ENCODE measurements around the gene EEF1AKMT2. TPM values are rescaled to one million over a fixed set of nuclear protein-coding genes. Genes with fewer than 3 reads are reported as not detected.
A peak's percentile ranks its signal among the peaks of the same experiment; 100 is the strongest.

EEF1AKMT2 gene
- total and polyA plus RNA-seq, 9 donors = 19.9 to 29.6 (median 25.0) TPM

- peak; percentile 77 for DNase-seq
- Histone ChIP-seq H3K27ac (ENCODE audit: low read length) (peak overlapping the region; percentile 59), H3K4me3 (ENCODE audit: low read length) (no peak overlapping the region), H3K36me3 (ENCODE audit: control insufficient read depth, insufficient read depth, low read length) (peaks cover 7% of the 10 kb centered on the region), H3K4me1 (ENCODE audit: control insufficient read depth, insufficient read depth, low read length) (peaks cover 21% of the 10 kb centered on the region), H3K27me3 (ENCODE audit: control insufficient read depth, insufficient read depth, low read length) (no peaks in the 10 kb centered on the region), H3K9me3 (replicated peaks; ENCODE audit: control insufficient read depth, low read depth, low read length) (no peaks in the 10 kb centered on the region)
- 57% methylated on average over 1 of the region's 3 CpGs for WGBS (ENCODE audit: insufficient coverage)
Measured at GRCh38 chr10:124745673-124746072, 46.0 kb downstream of the EEF1AKMT2 start.

GRCh38 chr10:124745252-124745651 lies 46.4 kb downstream of the EEF1AKMT2 start:
- Histone ChIP-seq H3K9me3 (replicated peaks; ENCODE audit: control insufficient read depth, low read depth, low read length) (no peaks in the 10 kb centered on the region), H3K27me3 (ENCODE audit: control insufficient read depth, insufficient read depth, low read length) (no peaks in the 10 kb centered on the region), H3K36me3 (ENCODE audit: control insufficient read depth, insufficient read depth, low read length) (peaks cover 5% of the 10 kb centered on the region), H3K27ac (ENCODE audit: low read length) (peak overlapping the region; percentile 59), H3K4me3 (ENCODE audit: low read length) (no peak overlapping the region), H3K4me1 (ENCODE audit: control insufficient read depth, insufficient read depth, low read length) (peaks cover 26% of the 10 kb centered on the region)
- 40% methylated on average over 1 of the region's 4 CpGs for WGBS (ENCODE audit: insufficient coverage)
- DNase-seq = no peak

GRCh38 chr10:124744102-124745050 lies 47.3 kb downstream of the EEF1AKMT2 start, which contains the start of gene FAM53B:
Gene FAM53B, minus strand, starts transcription at chr10:124744378. Its CDS starts 37,665 bp downstream, at chr10:124706713.
- peaks cover 2% of the 10 kb centered on the region for H3K36me3 ChIP-seq (ENCODE audit: control insufficient read depth, insufficient read depth, low read length)
- DNase-seq = peak; percentile 95
- H3K27ac ChIP-seq (ENCODE audit: low read length) = peak within 1 kb of the TSS; percentile 86
- under 1% methylated on average over 80 of the region's 100 CpGs for WGBS (ENCODE audit: insufficient coverage)
- H3K4me3 ChIP-seq (ENCODE audit: low read length) = peak within 1 kb of the TSS; percentile 81
- peaks cover 34% of the 10 kb centered on the region for H3K4me1 ChIP-seq (ENCODE audit: control insufficient read depth, insufficient read depth, low read length)
- H3K27me3 ChIP-seq (ENCODE audit: control insufficient read depth, insufficient read depth, low read length) = no peaks in the 10 kb centered on the region
- H3K9me3 ChIP-seq (replicated peaks; ENCODE audit: control insufficient read depth, low read depth, low read length) = no peaks in the 10 kb centered on the region

- peaks cover 42% of the 10 kb centered on the region for H3K4me1 ChIP-seq (ENCODE audit: control insufficient read depth, insufficient read depth, low read length)
- whole genome bisulfite sequencing (ENCODE audit: insufficient coverage) = 0% methylated on average over 98 of the region's 101 CpGs
- H3K27me3 ChIP-seq (ENCODE audit: control insufficient read depth, insufficient read depth, low read length) = no peaks in the 10 kb centered on the region
- H3K9me3 ChIP-seq (replicated peaks; ENCODE audit: control insufficient read depth, low read depth, low read length) = no peaks in the 10 kb centered on the region
- peaks cover 2% of the 10 kb centered on the region for H3K36me3 ChIP-seq (ENCODE audit: control insufficient read depth, insufficient read depth, low read length)
- peak; percentile 59 for DNase-seq
- peak overlapping the region; percentile 86 for H3K27ac ChIP-seq (ENCODE audit: low read length)
- peak overlapping the region; percentile 81 for H3K4me3 ChIP-seq (ENCODE audit: low read length)
Measured at GRCh38 chr10:124743191-124744101, 48.2 kb downstream of the EEF1AKMT2 start.

GRCh38 chr10:124742413-124743190 lies 49.1 kb downstream of the EEF1AKMT2 start:
- peaks cover 51% of the 10 kb centered on the region for H3K4me1 ChIP-seq (ENCODE audit: control insufficient read depth, insufficient read depth, low read length)
- DNase-seq = peak; percentile 68

GRCh38 chr10:124741922-124742412 lies 49.7 kb downstream of the EEF1AKMT2 start:
- DNase-seq = no peak
- peak overlapping the region; percentile 86 for H3K27ac ChIP-seq (ENCODE audit: low read length)
- H3K9me3 ChIP-seq (replicated peaks; ENCODE audit: control insufficient read depth, low read depth, low read length) = no peaks in the 10 kb centered on the region
- 38% methylated on average over 7 of the region's 9 CpGs for WGBS (ENCODE audit: insufficient coverage)
- H3K36me3 ChIP-seq (ENCODE audit: control insufficient read depth, insufficient read depth, low read length) = no peaks in the 10 kb centered on the region
- H3K4me3 ChIP-seq (ENCODE audit: low read length) = peak overlapping the region; percentile 81
- H3K4me1 ChIP-seq (ENCODE audit: control insufficient read depth, insufficient read depth, low read length) = peaks cover 57% of the 10 kb centered on the region
- no peaks in the 10 kb centered on the region for H3K27me3 ChIP-seq (ENCODE audit: control insufficient read depth, insufficient read depth, low read length)

More at GRCh38 chr10:124742413-124743190, 49.1 kb downstream of the EEF1AKMT2 start:
- Histone ChIP-seq H3K27me3 (ENCODE audit: control insufficient read depth, insufficient read depth, low read length) (no peaks in the 10 kb centered on the region), H3K4me3 (ENCODE audit: low read length) (peak overlapping the region; percentile 81), H3K27ac (ENCODE audit: low read length) (peak overlapping the region; percentile 86), H3K9me3 (replicated peaks; ENCODE audit: control insufficient read depth, low read depth, low read length) (no peaks in the 10 kb centered on the region), H3K36me3 (ENCODE audit: control insufficient read depth, insufficient read depth, low read length) (no peaks in the 10 kb centered on the region)
- WGBS (ENCODE audit: insufficient coverage) = 1% methylated on average over 21 of the region's 42 CpGs

GRCh38 chr10:124741281-124741921 lies 50.3 kb downstream of the EEF1AKMT2 start:
- Histone ChIP-seq H3K27me3 (ENCODE audit: control insufficient read depth, insufficient read depth, low read length) (no peaks in the 10 kb centered on the region), H3K36me3 (ENCODE audit: control insufficient read depth, insufficient read depth, low read length) (no peaks in the 10 kb centered on the region), H3K4me1 (ENCODE audit: control insufficient read depth, insufficient read depth, low read length) (peaks cover 63% of the 10 kb centered on the region), H3K9me3 (replicated peaks; ENCODE audit: control insufficient read depth, low read depth, low read length) (no peaks in the 10 kb centered on the region), H3K4me3 (ENCODE audit: low read length) (no peak overlapping the region), H3K27ac (ENCODE audit: low read length) (peak overlapping the region; percentile 86)
- DNase-seq = peak; percentile 96
- WGBS (ENCODE audit: insufficient coverage) = no CpG with 5 or more reads among the region's 13 CpGs

GRCh38 chr10:124740369-124741280 lies 51.1 kb downstream of the EEF1AKMT2 start:
- no peak overlapping the region for H3K4me3 ChIP-seq (ENCODE audit: low read length)
- H3K4me1 ChIP-seq (ENCODE audit: control insufficient read depth, insufficient read depth, low read length) = peaks cover 70% of the 10 kb centered on the region
- H3K27ac ChIP-seq (ENCODE audit: low read length) = peak overlapping the region; percentile 86
- H3K27me3 ChIP-seq (ENCODE audit: control insufficient read depth, insufficient read depth, low read length) = no peaks in the 10 kb centered on the region
- WGBS (ENCODE audit: insufficient coverage) = 3% methylated on average over 7 of the region's 18 CpGs
- DNase-seq = peak; percentile 96
- H3K36me3 ChIP-seq (ENCODE audit: control insufficient read depth, insufficient read depth, low read length) = no peaks in the 10 kb centered on the region
- no peaks in the 10 kb centered on the region for H3K9me3 ChIP-seq (replicated peaks; ENCODE audit: control insufficient read depth, low read depth, low read length)

All from muscle of leg (tissue), 11 donors.